Measurements from ENCODE around the gene CX3CL1. TPM values are rescaled to one million over a fixed set of nuclear protein-coding genes. Genes with fewer than 3 reads are reported as not detected.

CX3CL1 gene
- total and polyA plus RNA-seq, 2 donors (not counting 1 experiment from before 2014, with no cell fraction given): not detected

- no peak overlapping the region for H2AFZ ChIP-seq (ENCODE audit: insufficient read depth, low read depth, low read length, poor library complexity, severe bottlenecking)
- no peak overlapping the region for H3K4me3 Mint-ChIP-seq
- CTCF ChIA-PET: interaction anchor here (0.6 to 7.1 kb wide), 3 partner anchors 18 to 109 kb away, joined by 3 to 63 read pairs (median 4); no protein-coding TSS in a partner anchor
- peak overlapping the region; percentile 6 for H3K4me2 ChIP-seq (replicated peaks; ENCODE audit: low read depth, low read length, poor library complexity, severe bottlenecking)
- TF ChIP-seq CTCF (IDR thresholded peaks at IDR 0.05): no peak
- TF ChIP-seq EZH2 (IDR thresholded peaks at IDR 0.05; ENCODE audit: borderline replicate concordance, insufficient read depth, low read depth, low read length, poor library complexity, severe bottlenecking): no peak
- no peak for DNase-seq
- no peak overlapping the region for H3K27ac ChIP-seq (ENCODE audit: low read length in 2 of 2)
- no peaks in the 10 kb centered on the region for H3K79me2 ChIP-seq (ENCODE audit: control insufficient read depth, insufficient read depth, low read length)
- no peaks in the 10 kb centered on the region for H4K20me1 ChIP-seq (ENCODE audit: control insufficient read depth, insufficient read depth, low read length, poor library complexity, severe bottlenecking)
- no peaks in the 10 kb centered on the region for H3K9me3 Mint-ChIP-seq (ENCODE audit: insufficient read depth)
- 70% methylated on average over 11 of the region's 12 CpGs for WGBS (ENCODE audit: insufficient coverage)
- H3K27ac Mint-ChIP-seq: peak overlapping the region; percentile 67
- no peak overlapping the region for H3K9ac ChIP-seq (ENCODE audit: low read length)
- ATAC-seq (ENCODE audit: low read depth): no peak
- POLR2A ChIA-PET: no interaction called here
- no peak overlapping the region for H3K4me3 ChIP-seq (ENCODE audit: control extremely low read depth in 1 of 5, extremely low read depth in 1 of 5, insufficient read depth in 1 of 5, low read depth in 2 of 5, low read length in 4 of 5)
- H3K27me3 ChIP-seq (replicated peaks in 1 of 4; ENCODE audit: control extremely low read depth in 1 of 4, control insufficient read depth in 3 of 4, insufficient read depth in 4 of 4, low read length in 3 of 4): no peaks in the 10 kb centered on the region
- H3K9me3 ChIP-seq (ENCODE audit: control extremely low read depth in 1 of 3, control insufficient read depth in 2 of 3, insufficient read depth in 1 of 3, low read length in 2 of 3): peaks cover 0 to 15% (median 0%) of the 10 kb centered on the region in 3 donors
- H3K4me1 ChIP-seq (ENCODE audit: control insufficient read depth in 2 of 2, insufficient read depth in 2 of 2, low read length in 2 of 2): peaks cover 44 to 56% of the 10 kb centered on the region in 2 donors
- no peaks in the 10 kb centered on the region for H3K36me3 ChIP-seq (replicated peaks in 1 of 2; ENCODE audit: control extremely low read depth in 1 of 2, control insufficient read depth in 1 of 2, extremely low read depth in 1 of 2, insufficient read depth in 2 of 2, low read length in 1 of 2)
- intact Hi-C loops (cut with micrococcal nuclease): no loop called here
- H3K4me1 Mint-ChIP-seq: peaks cover 48% of the 10 kb centered on the region
- H3K27me3 Mint-ChIP-seq: no peaks in the 10 kb centered on the region
Measured at GRCh38 chr16:57411362-57411976, 39.2 kb downstream of the CX3CL1 start.

- Histone ChIP-seq H3K36me3 (replicated peaks in 1 of 2; ENCODE audit: control extremely low read depth in 1 of 2, control insufficient read depth in 1 of 2, extremely low read depth in 1 of 2, insufficient read depth in 2 of 2, low read length in 1 of 2) (no peaks in the 10 kb centered on the region), H3K9me3 (ENCODE audit: control extremely low read depth in 1 of 3, control insufficient read depth in 2 of 3, insufficient read depth in 1 of 3, low read length in 2 of 3) (peaks cover 0 to 15% (median 0%) of the 10 kb centered on the region in 3 donors), H3K4me2 (replicated peaks; ENCODE audit: low read depth, low read length, poor library complexity, severe bottlenecking) (peak overlapping the region; percentile 70), H3K4me3 (ENCODE audit: control extremely low read depth in 1 of 5, extremely low read depth in 1 of 5, insufficient read depth in 1 of 5, low read depth in 2 of 5, low read length in 4 of 5) (no peak overlapping the region), H3K4me1 (ENCODE audit: control insufficient read depth in 2 of 2, insufficient read depth in 2 of 2, low read length in 2 of 2) (peaks cover 47 to 58% of the 10 kb centered on the region in 2 donors), H2AFZ (ENCODE audit: insufficient read depth, low read depth, low read length, poor library complexity, severe bottlenecking) (no peak overlapping the region), H3K79me2 (ENCODE audit: control insufficient read depth, insufficient read depth, low read length) (no peaks in the 10 kb centered on the region), H3K27me3 (replicated peaks in 1 of 4; ENCODE audit: control extremely low read depth in 1 of 4, control insufficient read depth in 3 of 4, insufficient read depth in 4 of 4, low read length in 3 of 4) (no peaks in the 10 kb centered on the region), H3K27ac (ENCODE audit: low read length in 2 of 2) (peak overlapping the region in 1 of 2 donors; percentile 52), H4K20me1 (ENCODE audit: control insufficient read depth, insufficient read depth, low read length, poor library complexity, severe bottlenecking) (no peaks in the 10 kb centered on the region), H3K9ac (ENCODE audit: low read length) (no peak overlapping the region)
- ATAC-seq (ENCODE audit: low read depth): no peak
- CTCF ChIA-PET: interaction anchor here (0.7 to 7.1 kb wide), 8 partner anchors 13 to 588 kb away, joined by 3 to 63 read pairs (median 4); partner anchors contain the start of genes PSME3IP1 and RSPRY1
- no peaks in the 10 kb centered on the region for H3K27me3 Mint-ChIP-seq
- H3K27ac Mint-ChIP-seq: peak overlapping the region; percentile 71
- H3K4me1 Mint-ChIP-seq: peaks cover 56% of the 10 kb centered on the region
- TF ChIP-seq EZH2 (IDR thresholded peaks at IDR 0.05; ENCODE audit: borderline replicate concordance, insufficient read depth, low read depth, low read length, poor library complexity, severe bottlenecking): no peak
- no peak for TF ChIP-seq CTCF (IDR thresholded peaks at IDR 0.05)
- no peak for DNase-seq
- peak overlapping the region; percentile 30 for H3K4me3 Mint-ChIP-seq
- WGBS (ENCODE audit: insufficient coverage): 94% methylated on average over 8 of the region's 9 CpGs
- POLR2A ChIA-PET: interaction anchor here (0.6 to 2.2 kb wide), 4 partner anchors 35 to 112 kb away, joined by 3 to 14 read pairs (median 5); no protein-coding TSS in a partner anchor
- no peaks in the 10 kb centered on the region for H3K9me3 Mint-ChIP-seq (ENCODE audit: insufficient read depth)
- intact Hi-C loops (cut with micrococcal nuclease): no loop called here
Measured at GRCh38 chr16:57412584-57412983, 40.3 kb downstream of the CX3CL1 start.

All from B cell (primary cell).